Liver (tissue), 9 donors: ENCODE results near the gene PLEKHO1. TPM values are rescaled to one million over a fixed set of nuclear protein-coding genes. Genes with fewer than 3 reads are reported as not detected.
A peak's percentile ranks its signal among the peaks of the same experiment; 100 is the strongest.

Experiments used
- DNase-seq: peaks from one replicate; pipeline ENCODE4 v3.0.0-alpha.2; 2017; ENCODE audit warnings: low spot score
- H3K27ac ChIP-seq, 2 donors: one replicate each; pipeline ENCODE4 v1.7.0; 2013; ENCODE audit warnings: inconsistent platforms in 2 of 2, low read length in 2 of 2, control low read depth in 1 of 2, low read depth in 1 of 2, mild to moderate bottlenecking in 1 of 2
- H3K27me3 ChIP-seq, 4 donors: one replicate each; pipeline versions ENCODE4 v1.6.1 to v1.7.0; 2013; ENCODE audit warnings: low read length in 3 of 4, inconsistent platforms in 1 of 4, mild to moderate bottlenecking in 1 of 4, moderate library complexity in 1 of 4; ENCODE audit not compliant: control insufficient read depth in 4 of 4, insufficient read depth in 4 of 4
- H3K36me3 ChIP-seq, 4 donors: one replicate each; pipeline versions ENCODE4 v1.6.1 to v1.7.0; 2013; ENCODE audit warnings: low read length in 3 of 4, mild to moderate bottlenecking in 3 of 4, low read depth in 1 of 4, moderate library complexity in 1 of 4; ENCODE audit not compliant: control insufficient read depth in 4 of 4, insufficient read depth in 3 of 4
- H3K4me1 ChIP-seq, 4 donors: one replicate each; pipeline versions ENCODE4 v1.6.1 to v1.7.0; 2013; ENCODE audit warnings: low read length in 3 of 4, mild to moderate bottlenecking in 3 of 4, moderate library complexity in 1 of 4; ENCODE audit not compliant: control insufficient read depth in 4 of 4, insufficient read depth in 4 of 4
- H3K4me3 ChIP-seq, 3 donors: one replicate each; pipeline versions ENCODE4 v1.6.1 to v1.7.0; 2013; ENCODE audit warnings: low read length in 3 of 3, control low read depth in 1 of 3, low read depth in 1 of 3, mild to moderate bottlenecking in 1 of 3
- H3K9ac ChIP-seq, 2 donors: one replicate each; pipeline ENCODE4 v1.7.0; 2013; ENCODE audit warnings: low read length in 2 of 2, mild to moderate bottlenecking in 2 of 2, moderate library complexity in 2 of 2, control low read depth in 1 of 2, low read depth in 1 of 2
- H3K9me3 ChIP-seq, 4 donors: one replicate each; pipeline versions ENCODE4 v1.6.1 to v1.7.0; 2013; ENCODE audit warnings: low read length in 3 of 4; ENCODE audit not compliant: control insufficient read depth in 4 of 4
- EGR1 ChIP-seq, 2 donors: IDR thresholded peaks; 2 replicates each; pipeline ENCODE4 v1.6.1; 2016 to 2018; ENCODE audit warnings: antibody characterized with exemption in 2 of 2, low read depth in 2 of 2
- FOXA2 ChIP-seq: IDR thresholded peaks from 2 replicates; pipeline ENCODE4 v1.6.1; 2016; ENCODE audit warnings: antibody characterized with exemption
- HNF4A ChIP-seq, 2 donors: conservative IDR thresholded peaks; 2 replicates each; pipeline ENCODE4 v1.6.1; 2016; ENCODE audit warnings: antibody characterized with exemption in 2 of 2, mild to moderate bottlenecking in 2 of 2
- HNF4G ChIP-seq: IDR thresholded peaks from 2 replicates; pipeline ENCODE4 v1.6.1; 2016; ENCODE audit warnings: antibody characterized with exemption
- JUND ChIP-seq, 2 donors: IDR thresholded peaks; 2 replicates each; pipeline ENCODE4 v1.6.1; 2016; ENCODE audit warnings: antibody characterized with exemption in 2 of 2
- RAD21 ChIP-seq, 2 donors: IDR thresholded peaks; 2 replicates each; pipeline ENCODE4 v1.6.1; 2016; ENCODE audit warnings: antibody characterized with exemption in 2 of 2, mild to moderate bottlenecking in 2 of 2
- RXRA ChIP-seq, 2 donors: IDR thresholded peaks; 2 replicates each; pipeline ENCODE4 v1.6.1; 2017 to 2018; ENCODE audit warnings: antibody characterized with exemption in 2 of 2, mild to moderate bottlenecking in 1 of 2
- SP1 ChIP-seq: IDR thresholded peaks from 2 replicates; pipeline ENCODE4 v1.6.1; 2018; ENCODE audit warnings: antibody characterized with exemption, mild to moderate bottlenecking
- WGBS: extraction: QIAGEN DNeasy Blood & Tissue Kit; methylation state at CpG from one replicate; pipeline ENCODE4 v1.1.7; 2013; 5-methylcytosine and 5-hydroxymethylcytosine counted together
- polyA plus RNA-seq, 2 donors: library from polyadenylated mRNA; stranded (reverse) in 1 of 2; unstranded in 1 of 2; fragments of 200-250 nt in 1 of 2; fragments of >200 nt in 1 of 2; fragmentation: Nextera tagmentation in 1 of 2; extraction: Ambion mirVana in 1 of 2; gene quantifications; one replicate each; pipeline versions ENCODE4 v1.2.1 to v1.2.3, GENCODE V29; 2013 to 2015
- total RNA-seq, 2 donors: library from RNA; depleted of rRNA; stranded (reverse); fragments of >200 nt; gene quantifications; one replicate each; pipeline ENCODE4 v1.2.3, GENCODE V29; 2014
- TF ChIP-seq, protein P1 (sequence below): IDR thresholded peaks from 2 replicates; pipeline ENCODE4 v1.6.1; 2016; ENCODE audit warnings: antibody characterized with exemption, mild to moderate bottlenecking
- TF ChIP-seq, protein P2 (sequence below): IDR thresholded peaks from 2 replicates; pipeline ENCODE4 v1.6.1; 2016; ENCODE audit warnings: antibody characterized with exemption
- TF ChIP-seq, protein P3 (sequence below): IDR thresholded peaks from 2 replicates; pipeline ENCODE4 v1.6.1; 2016; ENCODE audit warnings: antibody characterized with exemption
- TF ChIP-seq, protein P4 (sequence below): IDR thresholded peaks from 2 replicates; pipeline ENCODE4 v1.6.1; 2016; ENCODE audit warnings: antibody characterized with exemption
- TF ChIP-seq, protein P5 (sequence below): fragments of 150-350 bp; IDR thresholded peaks from 2 replicates; pipeline ENCODE4 v1.5.1; 2017; ENCODE audit warnings: improper control_type of control experiment, low read depth, low read length; ENCODE audit not compliant: missing input control
- donor health status: healthy.
- donor health status: healthy.
- donor health status: healthy.
- donor health status: healthy.
- donor health status: healthy.

The PLEKHO1 gene, protein sequence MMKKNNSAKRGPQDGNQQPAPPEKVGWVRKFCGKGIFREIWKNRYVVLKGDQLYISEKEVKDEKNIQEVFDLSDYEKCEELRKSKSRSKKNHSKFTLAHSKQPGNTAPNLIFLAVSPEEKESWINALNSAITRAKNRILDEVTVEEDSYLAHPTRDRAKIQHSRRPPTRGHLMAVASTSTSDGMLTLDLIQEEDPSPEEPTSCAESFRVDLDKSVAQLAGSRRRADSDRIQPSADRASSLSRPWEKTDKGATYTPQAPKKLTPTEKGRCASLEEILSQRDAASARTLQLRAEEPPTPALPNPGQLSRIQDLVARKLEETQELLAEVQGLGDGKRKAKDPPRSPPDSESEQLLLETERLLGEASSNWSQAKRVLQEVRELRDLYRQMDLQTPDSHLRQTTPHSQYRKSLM
- total RNA-seq (1 to 10 TPM; 5.8 to 8.8 TPM), polyA plus RNA-seq (1 to 10 TPM; 3.5 to 6.3 TPM)

DNA sequence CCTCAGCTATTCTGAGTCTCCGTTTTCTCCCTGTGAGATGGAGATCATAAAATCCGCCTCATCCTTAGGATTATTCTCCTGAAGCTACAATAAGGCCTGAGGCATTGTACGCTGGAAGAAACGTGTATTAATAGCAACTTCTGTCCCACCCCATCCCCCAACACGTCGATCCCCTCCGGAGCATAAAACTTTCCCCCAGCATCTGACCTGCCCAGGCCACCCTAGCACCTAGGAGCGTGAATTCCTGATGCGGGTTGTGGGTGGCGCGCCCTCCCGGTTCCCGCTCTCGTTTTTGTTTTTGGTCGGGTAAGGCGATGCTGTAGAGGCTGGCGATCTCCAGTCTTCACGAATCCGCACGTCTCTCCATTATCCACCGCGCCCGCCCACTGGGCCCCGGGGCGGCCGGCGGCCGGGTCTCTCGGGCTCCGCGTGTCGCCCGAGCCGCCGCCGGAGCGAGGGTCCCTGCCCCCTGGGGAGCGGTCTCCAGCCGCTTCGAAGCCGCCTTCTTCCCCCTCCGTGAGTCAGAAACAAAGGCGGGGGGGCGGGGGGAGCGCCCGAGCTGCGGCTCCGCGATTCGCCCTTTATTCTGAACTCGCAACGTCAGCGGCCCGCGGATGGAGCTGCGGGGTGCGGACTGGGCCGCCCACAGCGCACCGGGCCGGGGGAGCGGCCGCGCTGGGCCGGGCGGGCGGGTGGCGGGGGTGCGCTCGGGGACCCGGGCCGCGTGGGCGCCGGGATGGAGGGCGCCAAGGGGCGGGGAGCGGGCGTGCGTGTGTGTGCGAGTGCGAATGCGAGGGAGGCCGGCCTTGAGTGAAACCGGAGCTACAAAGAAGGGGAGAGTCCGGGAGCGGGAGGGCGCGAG is at the start of gene PLEKHO1:
Gene PLEKHO1 (plus strand): TSS at position 646 of the 862 bp plus-strand sequence. CDS start 342 bp downstream, outside the sequence.
- peaks cover 0 to 4% (median 1%) of the 10 kb centered on the region in 4 donors for H3K36me3 ChIP-seq
- peak within 1 kb of the TSS; percentile 63 to 73 for H3K27ac ChIP-seq
- H3K27me3 ChIP-seq: no peaks in the 10 kb centered on the region
- peak within 1 kb of the TSS; percentile 35 to 85 (median 55) for H3K4me3 ChIP-seq
- WGBS: 3% methylated on average over 89 of the region's 89 CpGs
- H3K9ac ChIP-seq: peak within 1 kb of the TSS; percentile 44 to 58
- no peak for DNase-seq
- H3K9me3 ChIP-seq: no peaks in the 10 kb centered on the region
- TF ChIP-seq, protein P1, sequence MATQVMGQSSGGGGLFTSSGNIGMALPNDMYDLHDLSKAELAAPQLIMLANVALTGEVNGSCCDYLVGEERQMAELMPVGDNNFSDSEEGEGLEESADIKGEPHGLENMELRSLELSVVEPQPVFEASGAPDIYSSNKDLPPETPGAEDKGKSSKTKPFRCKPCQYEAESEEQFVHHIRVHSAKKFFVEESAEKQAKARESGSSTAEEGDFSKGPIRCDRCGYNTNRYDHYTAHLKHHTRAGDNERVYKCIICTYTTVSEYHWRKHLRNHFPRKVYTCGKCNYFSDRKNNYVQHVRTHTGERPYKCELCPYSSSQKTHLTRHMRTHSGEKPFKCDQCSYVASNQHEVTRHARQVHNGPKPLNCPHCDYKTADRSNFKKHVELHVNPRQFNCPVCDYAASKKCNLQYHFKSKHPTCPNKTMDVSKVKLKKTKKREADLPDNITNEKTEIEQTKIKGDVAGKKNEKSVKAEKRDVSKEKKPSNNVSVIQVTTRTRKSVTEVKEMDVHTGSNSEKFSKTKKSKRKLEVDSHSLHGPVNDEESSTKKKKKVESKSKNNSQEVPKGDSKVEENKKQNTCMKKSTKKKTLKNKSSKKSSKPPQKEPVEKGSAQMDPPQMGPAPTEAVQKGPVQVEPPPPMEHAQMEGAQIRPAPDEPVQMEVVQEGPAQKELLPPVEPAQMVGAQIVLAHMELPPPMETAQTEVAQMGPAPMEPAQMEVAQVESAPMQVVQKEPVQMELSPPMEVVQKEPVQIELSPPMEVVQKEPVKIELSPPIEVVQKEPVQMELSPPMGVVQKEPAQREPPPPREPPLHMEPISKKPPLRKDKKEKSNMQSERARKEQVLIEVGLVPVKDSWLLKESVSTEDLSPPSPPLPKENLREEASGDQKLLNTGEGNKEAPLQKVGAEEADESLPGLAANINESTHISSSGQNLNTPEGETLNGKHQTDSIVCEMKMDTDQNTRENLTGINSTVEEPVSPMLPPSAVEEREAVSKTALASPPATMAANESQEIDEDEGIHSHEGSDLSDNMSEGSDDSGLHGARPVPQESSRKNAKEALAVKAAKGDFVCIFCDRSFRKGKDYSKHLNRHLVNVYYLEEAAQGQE: no peak
- TF ChIP-seq FOXA2: no peak
- TF ChIP-seq, protein P2, sequence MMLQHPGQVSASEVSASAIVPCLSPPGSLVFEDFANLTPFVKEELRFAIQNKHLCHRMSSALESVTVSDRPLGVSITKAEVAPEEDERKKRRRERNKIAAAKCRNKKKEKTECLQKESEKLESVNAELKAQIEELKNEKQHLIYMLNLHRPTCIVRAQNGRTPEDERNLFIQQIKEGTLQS: no peak
- TF ChIP-seq, protein P3, sequence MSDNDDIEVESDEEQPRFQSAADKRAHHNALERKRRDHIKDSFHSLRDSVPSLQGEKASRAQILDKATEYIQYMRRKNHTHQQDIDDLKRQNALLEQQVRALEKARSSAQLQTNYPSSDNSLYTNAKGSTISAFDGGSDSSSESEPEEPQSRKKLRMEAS: no peak
- no peak for TF ChIP-seq EGR1 (IDR thresholded peaks at IDR 0.05; ENCODE audit: low read depth in 2 of 2)
- TF ChIP-seq RXRA (IDR thresholded peaks at IDR 0.05): no peak
- H3K4me1 ChIP-seq: peaks cover 0 to 5% (median 1%) of the 10 kb centered on the region in 4 donors

DNA sequence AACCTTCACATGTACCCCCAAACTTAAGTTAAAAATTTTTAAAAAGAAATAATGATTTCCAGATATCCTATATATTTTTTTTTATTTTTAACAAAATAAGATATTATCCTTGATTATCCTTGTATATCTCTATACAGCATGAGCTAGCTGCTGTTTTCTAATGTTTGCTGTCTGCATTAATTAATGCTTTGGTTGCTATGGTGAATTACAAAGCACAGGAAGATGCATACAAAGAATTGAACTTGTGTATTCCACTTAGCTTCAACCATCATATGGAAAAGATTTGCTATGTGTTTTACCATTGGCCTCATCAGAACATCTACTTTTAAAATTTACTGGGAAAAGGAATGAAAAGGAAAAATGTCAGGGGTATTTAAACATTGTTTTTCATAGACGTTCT is 46.7 kb upstream of the PLEKHO1 start:
- peaks cover 0 to 2% (median 0%) of the 10 kb centered on the region in 4 donors for H3K4me1 ChIP-seq
- no peak overlapping the region for H3K9ac ChIP-seq
- no peak overlapping the region for H3K27ac ChIP-seq
- WGBS: 78% methylated on average over 1 of the region's 1 CpG
- TF ChIP-seq HNF4A (conservative IDR thresholded peaks at IDR 0.05) (no peak), JUND (IDR thresholded peaks at IDR 0.05) (no peak), HNF4G (no peak), SP1 (no peak), RXRA (IDR thresholded peaks at IDR 0.05) (no peak), RAD21 (IDR thresholded peaks at IDR 0.05) (no peak)
- TF ChIP-seq, protein P4, sequence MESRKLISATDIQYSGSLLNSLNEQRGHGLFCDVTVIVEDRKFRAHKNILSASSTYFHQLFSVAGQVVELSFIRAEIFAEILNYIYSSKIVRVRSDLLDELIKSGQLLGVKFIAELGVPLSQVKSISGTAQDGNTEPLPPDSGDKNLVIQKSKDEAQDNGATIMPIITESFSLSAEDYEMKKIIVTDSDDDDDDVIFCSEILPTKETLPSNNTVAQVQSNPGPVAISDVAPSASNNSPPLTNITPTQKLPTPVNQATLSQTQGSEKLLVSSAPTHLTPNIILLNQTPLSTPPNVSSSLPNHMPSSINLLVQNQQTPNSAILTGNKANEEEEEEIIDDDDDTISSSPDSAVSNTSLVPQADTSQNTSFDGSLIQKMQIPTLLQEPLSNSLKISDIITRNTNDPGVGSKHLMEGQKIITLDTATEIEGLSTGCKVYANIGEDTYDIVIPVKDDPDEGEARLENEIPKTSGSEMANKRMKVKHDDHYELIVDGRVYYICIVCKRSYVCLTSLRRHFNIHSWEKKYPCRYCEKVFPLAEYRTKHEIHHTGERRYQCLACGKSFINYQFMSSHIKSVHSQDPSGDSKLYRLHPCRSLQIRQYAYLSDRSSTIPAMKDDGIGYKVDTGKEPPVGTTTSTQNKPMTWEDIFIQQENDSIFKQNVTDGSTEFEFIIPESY: no peak
- TF ChIP-seq, protein P2: no peak
- TF ChIP-seq, protein P1: no peak
- TF ChIP-seq, protein P5, sequence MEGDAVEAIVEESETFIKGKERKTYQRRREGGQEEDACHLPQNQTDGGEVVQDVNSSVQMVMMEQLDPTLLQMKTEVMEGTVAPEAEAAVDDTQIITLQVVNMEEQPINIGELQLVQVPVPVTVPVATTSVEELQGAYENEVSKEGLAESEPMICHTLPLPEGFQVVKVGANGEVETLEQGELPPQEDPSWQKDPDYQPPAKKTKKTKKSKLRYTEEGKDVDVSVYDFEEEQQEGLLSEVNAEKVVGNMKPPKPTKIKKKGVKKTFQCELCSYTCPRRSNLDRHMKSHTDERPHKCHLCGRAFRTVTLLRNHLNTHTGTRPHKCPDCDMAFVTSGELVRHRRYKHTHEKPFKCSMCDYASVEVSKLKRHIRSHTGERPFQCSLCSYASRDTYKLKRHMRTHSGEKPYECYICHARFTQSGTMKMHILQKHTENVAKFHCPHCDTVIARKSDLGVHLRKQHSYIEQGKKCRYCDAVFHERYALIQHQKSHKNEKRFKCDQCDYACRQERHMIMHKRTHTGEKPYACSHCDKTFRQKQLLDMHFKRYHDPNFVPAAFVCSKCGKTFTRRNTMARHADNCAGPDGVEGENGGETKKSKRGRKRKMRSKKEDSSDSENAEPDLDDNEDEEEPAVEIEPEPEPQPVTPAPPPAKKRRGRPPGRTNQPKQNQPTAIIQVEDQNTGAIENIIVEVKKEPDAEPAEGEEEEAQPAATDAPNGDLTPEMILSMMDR: no peak
- H3K27me3 ChIP-seq: no peaks in the 10 kb centered on the region
- DNase-seq: no peak
- H3K9me3 ChIP-seq: no peaks in the 10 kb centered on the region
- H3K36me3 ChIP-seq: peaks cover 0 to 9% (median 2%) of the 10 kb centered on the region in 4 donors
- no peak overlapping the region for H3K4me3 ChIP-seq
